Right renal cortex interstitium (tissue), 3 donors: Measurements from ENCODE around the gene C1QTNF12. TPM values are rescaled to one million over a fixed set of nuclear protein-coding genes. Genes with fewer than 3 reads are reported as not detected.
"Not testable (repeated sequence)": the region's sequence is repeated elsewhere in the genome, so short reads cannot be mapped to it uniquely, and the experiment has no call there.

Source experiments
- DNase-seq, 3 donors: peaks; one replicate each; pipeline ENCODE4 v3.0.0-alpha.2; 2013; ENCODE audit warnings: low read depth in 3 of 3, low spot score in 2 of 3
- polyA plus RNA-seq, 3 donors: library from polyadenylated mRNA; unstranded; fragments of 120-200 nt; gene quantifications; one replicate each; pipeline ENCODE4 v1.2.1, GENCODE V29; 2013; ENCODE audit not compliant: insufficient read length in 3 of 3

The C1QTNF12 gene
- polyA plus RNA-seq, 3 donors: 7.0 to 8.6 (median 7.4) TPM

DNA sequence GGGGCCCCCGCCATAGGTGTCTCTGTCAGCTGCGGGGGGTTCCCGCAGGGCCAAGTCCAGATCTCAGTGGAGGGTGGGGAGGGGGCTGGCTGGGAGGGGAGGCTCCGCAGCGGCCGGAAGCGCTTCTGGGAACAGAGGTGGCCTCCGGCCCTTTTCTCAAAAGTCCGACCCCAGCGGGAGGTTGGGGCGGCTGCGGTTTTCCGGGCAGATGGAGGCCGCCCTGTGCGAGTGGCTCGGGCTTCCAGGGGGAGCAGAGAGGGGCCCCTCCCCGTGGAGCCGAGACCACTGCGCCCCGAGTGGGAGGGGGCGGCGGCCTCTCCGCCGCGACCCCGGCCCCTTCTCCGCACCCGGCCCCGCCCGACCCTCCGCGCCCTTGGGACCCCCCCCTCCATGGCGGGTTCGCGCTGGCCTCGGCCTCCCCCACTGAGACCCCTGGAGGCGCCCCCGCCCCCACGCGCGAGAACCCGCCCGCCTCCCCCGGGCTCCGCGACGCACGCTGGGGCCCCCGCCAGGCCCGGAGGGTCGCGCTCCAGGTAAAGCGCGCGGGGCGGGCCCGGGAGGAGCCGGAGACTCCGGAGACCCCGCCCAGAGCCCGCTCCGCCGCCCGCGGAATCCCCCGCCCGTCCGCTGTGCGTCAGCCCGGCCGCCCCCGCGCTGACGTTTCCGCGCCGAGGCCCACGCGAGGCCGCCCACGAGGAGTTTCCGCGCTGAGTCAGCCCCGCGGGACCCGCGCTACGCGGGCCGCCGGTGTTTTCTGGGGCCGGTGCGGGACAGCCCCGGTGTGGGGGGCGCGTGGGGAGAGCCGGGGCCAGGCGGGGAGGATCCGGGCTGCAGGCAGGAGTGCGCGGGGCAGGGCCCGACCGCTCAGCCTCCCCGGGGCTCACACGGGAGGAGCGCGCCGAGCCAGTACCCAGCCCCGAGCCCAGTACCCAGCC lies 45.4 kb downstream of the C1QTNF12 start:
- DNase-seq: no peak

DNA sequence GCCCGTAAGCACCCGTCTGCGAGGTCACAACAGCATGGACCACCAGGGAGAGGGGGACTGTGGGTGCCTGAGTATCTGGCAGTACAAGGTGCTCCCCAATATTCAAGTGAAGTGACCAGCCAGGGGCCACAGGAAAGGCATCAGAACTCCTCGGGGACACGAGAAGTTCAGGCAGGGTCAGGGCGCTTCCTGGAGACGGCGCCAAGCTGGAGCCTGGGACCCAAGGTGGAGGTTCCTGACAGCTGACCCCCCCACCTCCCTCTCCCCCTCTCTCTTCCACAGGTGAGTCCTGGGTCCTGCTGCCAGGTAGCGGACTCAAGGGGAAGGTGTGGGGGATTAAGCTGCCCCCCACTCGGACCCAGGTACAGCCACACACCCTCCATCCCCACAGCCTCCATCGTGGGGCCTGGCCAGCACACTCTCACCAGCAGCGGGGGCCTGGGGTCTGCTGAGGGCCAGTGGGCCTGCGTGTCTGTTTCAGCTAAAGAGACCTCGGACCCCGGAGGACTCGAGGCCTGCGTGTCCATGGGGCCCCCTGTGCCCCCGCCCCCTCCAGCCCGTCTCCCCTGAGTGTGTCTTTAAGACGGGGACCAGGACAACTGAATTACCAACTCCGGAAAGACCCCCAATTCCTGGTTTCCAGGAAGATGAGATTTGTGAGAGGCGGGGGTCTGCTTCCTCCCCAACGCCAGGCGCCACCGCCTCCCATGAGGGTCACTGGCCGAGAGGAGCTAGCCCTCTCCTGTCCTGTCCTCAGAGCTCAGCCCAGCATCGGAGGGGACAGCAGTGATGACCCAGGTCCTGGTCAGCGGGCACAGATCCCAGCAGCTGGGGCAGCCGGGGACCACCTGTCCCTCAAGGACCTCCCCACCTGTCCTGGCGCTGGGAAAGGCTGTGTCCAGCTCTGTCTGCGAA lies 46.3 kb downstream of the C1QTNF12 start:
- no peak for DNase-seq

DNA sequence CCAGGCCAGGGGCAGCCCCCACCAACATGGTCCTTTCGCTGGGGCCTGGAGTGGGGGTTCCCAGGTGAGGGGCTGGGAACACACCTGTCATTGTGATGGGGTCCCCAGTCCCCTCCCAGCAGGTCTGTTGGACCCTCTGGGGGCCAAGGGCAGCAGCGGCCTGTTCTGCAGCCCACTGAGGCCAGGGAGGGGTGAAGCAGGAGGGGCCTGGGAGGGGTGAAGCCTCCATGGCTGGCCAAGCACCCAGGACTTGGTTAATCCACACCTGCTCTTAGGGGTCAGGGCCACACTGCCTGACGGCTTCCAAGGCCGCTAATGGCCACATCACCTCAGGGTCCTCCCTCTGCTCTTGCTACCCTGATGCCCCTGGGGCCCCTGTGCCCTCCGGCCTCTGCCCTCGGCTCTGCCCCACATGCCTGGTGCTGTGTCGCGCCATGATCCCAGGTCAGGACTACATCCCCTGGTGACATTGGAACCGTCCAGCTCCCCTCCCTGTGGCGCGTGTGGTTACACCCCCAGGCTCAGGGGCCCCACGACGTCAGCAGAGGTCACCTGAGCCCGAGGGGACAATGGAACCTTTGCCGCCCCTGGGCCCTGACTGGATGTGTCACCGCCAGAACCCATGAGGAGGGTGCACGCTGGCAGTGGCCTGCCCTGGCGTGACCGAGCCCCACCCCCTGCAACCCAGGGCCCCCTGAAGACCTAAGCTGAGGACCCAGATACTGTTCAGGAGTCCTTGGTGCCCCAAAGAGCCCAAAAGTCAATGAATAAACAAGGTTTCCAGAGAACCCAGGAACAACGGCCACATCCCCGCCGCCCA lies 47.2 kb downstream of the C1QTNF12 start:
- no peak for DNase-seq

DNA sequence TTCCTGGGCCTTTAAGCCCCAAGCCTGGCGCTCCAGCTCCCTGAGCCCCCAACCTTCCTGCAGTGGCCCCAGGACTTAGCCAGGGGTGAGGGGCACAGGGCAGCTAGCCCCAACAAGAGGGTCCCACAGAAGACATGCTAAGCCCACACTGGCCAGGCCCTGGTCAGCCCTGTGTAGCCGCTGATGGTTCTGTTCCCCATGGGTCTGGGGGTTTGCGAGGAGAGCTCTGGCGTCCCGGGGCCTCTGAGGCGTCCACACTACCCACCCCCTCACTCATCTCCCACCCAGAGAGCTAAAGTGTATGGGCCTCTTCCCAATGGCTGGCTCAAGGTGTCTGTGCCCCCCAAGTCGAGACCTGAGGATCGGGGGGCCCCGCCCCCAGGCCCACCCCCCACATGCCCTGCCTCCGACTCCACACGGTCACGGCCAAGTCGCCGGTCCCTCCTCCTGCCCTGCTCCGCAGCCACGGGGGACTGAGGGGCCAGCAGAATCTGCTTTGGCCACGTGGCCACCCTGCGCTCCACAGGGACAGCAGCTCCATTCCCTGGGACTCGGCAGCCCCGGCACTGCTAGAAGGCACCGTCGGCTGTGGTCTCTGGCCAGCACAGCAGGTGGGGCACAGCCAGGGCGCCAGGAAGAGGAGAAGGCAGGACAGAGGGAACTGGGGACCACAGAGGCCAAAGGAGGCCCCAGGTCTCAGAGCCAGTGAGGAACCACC lies 47.9 kb downstream of the C1QTNF12 start:
- DNase-seq: no peak

DNA sequence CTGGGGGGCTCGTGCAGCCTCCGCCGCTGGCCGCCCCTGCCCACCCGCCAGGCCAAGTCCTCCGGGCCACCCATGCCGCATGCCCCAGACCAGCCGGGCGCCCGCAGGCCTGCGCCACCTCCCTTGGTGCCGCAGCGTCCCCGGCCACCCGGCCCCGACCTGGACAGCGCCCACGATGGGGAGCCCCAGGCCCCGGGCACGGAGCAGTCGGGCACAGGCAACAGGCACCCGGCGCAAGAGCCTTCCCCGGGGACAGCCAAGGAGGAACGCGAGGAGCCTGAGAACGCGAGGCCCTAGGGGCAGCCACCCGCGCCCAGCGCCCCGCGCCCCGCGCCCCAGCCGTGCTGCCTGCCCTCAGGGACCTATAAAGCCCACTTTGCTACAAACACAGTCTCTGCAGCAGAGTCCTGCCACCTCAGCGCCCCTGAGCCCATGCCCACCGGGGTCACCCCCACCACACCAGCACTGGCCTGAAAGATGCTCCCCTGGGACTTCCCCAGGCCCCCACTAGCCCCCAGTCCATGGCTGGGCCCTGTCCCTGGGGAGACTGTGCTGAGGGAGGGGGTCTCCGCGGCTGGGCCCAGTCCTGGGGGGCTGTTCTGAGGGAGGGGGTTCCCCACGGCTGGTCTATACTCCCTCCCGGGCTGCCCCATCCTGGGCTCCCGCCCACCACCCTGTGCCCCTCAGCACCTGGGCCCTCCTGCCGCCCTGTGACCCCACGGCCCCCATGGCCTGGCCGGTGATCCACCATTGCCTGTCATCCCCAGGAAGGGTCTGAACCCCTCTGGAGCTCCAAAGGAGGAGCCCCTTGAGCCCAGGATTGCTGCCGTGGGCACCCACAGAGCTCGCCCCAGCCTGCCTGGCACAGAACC lies 48.7 kb downstream of the C1QTNF12 start:
- no peak for DNase-seq

DNA sequence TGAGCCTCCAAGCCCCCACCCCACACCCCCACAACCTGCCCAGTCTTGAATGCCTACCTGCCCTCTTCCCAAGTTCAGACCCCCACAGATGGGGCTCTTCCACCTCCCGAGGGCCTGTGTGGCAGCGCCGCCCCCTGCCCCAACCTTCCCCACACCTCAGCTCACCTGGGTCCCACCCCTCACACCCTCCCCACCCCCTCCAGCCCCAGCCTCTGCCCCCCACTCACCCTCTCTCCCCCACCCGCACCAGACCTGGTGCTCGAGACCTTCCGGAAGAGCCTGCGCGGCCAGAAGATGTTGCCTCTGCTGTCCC lies 49.4 kb downstream of the C1QTNF12 start:
- no peak for DNase-seq

DNA sequence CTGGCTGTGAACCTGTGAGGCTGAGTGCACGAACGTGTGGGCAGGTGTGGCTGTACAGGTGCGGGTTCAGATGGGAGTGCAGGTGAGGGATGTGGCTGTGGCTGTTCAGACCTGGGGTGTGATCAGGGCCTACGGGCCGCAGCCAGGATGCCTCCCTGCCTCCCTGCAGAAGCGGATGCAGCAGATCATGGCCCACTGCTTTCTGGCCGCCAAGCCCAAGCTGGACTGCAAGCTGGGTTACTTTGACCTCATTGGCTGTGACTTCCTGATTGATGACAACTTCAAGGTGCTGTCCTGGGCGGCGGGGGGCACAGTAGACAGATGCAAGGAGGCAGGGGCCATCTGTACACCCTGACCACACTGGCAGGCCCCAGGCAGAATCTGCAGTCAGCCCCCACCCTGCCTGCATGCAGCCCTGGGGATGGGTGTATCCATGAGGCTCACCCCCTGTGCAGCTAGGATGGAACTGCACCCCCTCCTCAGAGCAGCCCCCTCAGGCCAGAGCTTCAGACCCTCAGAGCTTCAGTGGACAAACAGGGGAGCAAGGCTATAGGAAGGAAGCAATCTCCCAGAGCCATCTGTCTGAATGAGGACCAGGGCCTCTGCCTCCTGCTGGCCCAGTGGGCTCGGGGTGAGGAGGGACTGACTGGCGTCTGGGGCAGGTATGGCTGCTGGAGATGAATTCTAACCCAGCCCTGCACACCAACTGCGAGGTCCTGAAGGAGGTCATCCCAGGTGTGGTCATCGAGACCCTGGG lies 49.9 kb downstream of the C1QTNF12 start:
- no peak for DNase-seq

DNA sequence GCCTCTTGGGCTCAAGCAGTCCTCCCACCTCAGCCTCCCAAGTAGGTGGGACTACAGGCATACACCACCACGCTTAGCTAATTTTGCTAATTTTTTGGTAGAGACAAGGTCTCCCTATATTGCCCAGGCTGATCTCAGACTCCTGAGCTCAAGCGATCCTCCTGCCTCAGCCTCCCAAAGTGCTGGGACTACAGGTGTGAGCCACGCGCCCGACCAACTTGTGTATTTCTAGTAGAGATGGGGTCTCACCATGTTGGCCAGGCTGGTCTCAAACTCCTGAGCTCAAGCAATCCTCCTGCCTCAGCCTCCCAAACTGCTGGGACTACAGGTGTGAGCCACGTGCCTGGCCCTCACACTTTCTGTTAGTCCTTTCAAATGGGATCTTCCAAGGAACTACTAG lies 50.8 kb downstream of the C1QTNF12 start:
- DNase-seq: not testable (repeated sequence)

DNA sequence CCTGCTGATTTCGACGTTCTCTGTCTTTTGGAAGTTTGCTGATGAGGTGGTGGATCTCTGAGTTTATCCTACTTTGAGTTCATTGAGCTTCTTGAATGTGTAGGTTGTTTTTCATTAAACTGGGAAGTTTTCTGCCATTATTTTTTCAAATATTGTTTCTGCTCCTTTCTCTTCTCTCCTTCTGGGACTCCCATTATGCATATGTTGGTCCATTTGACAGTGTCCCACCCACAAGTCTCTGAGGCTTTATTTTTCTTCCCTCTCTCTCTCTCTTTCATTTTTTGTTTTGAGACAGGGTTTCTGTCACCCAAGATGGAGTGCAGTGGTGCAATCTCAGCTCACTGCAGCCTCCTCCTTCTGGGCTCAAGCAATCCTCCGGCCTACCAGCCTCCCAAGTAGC lies 51.8 kb downstream of the C1QTNF12 start:
- no peak for DNase-seq

Other genes with a start within 250 kb of the C1QTNF12 start
- 10 to 100 TPM; 13.6 to 17.3 (median 16.1) TPM for gene HES4, start 246.6 kb downstream of the C1QTNF12 start, polyA plus RNA-seq
- 10 to 100 TPM in 2 of 3 donors, 1 to 10 TPM in 1; 9.4 to 15.0 (median 10.7) TPM for gene ISG15, start 233.2 kb downstream of the C1QTNF12 start, polyA plus RNA-seq
- 100 to 1,000 TPM; 178 to 219 (median 182) TPM for gene AGRN, start 226.6 kb downstream of the C1QTNF12 start, polyA plus RNA-seq
- gene RNF223, start 172.4 kb downstream of the C1QTNF12 start, polyA plus RNA-seq: under 1 TPM in 2 of 3 donors, not detected in 1; 0.29 to 0.40 TPM
- gene C1orf159, start 130.6 kb downstream of the C1QTNF12 start, polyA plus RNA-seq: 1 to 10 TPM; 5.3 to 7.0 (median 6.3) TPM
- gene TTLL10, start 72.8 kb downstream of the C1QTNF12 start, polyA plus RNA-seq: under 1 TPM; 0.29 to 0.71 (median 0.58) TPM
- gene TNFRSF18, start 40.1 kb downstream of the C1QTNF12 start, polyA plus RNA-seq: under 1 TPM in 2 of 3 donors, not detected in 1; 0.33 to 0.68 TPM
- 1 to 10 TPM in 1 of 3 donors, under 1 TPM in 2; 0.74 to 1.9 (median 0.93) TPM for gene TNFRSF4, start 32.6 kb downstream of the C1QTNF12 start, polyA plus RNA-seq
- gene SDF4, start 14.7 kb downstream of the C1QTNF12 start, polyA plus RNA-seq: 100 to 1,000 TPM; 109 to 126 (median 123) TPM
- gene B3GALT6, start 14.5 kb downstream of the C1QTNF12 start, polyA plus RNA-seq: 10 to 100 TPM; 15.2 to 18.8 (median 18.4) TPM
- 10 to 100 TPM; 40.5 to 42.7 (median 42.1) TPM for gene UBE2J2, start 27.1 kb upstream of the C1QTNF12 start, polyA plus RNA-seq
- gene SCNN1D, start 33.7 kb upstream of the C1QTNF12 start, polyA plus RNA-seq: 1 to 10 TPM; 2.1 to 2.6 (median 2.4) TPM
- 10 to 100 TPM; 15.1 to 18.0 (median 16.1) TPM for gene ACAP3, start 61.2 kb upstream of the C1QTNF12 start, polyA plus RNA-seq
- gene PUSL1, start 61.9 kb upstream of the C1QTNF12 start, polyA plus RNA-seq: 1 to 10 TPM; 5.4 to 6.3 (median 5.8) TPM
- gene INTS11, start 77.9 kb upstream of the C1QTNF12 start, polyA plus RNA-seq: 10 to 100 TPM; 85.7 to 89.1 (median 87.4) TPM
- gene CPTP, start 78.1 kb upstream of the C1QTNF12 start, polyA plus RNA-seq: 10 to 100 TPM in 2 of 3 donors, 1 to 10 TPM in 1; 9.1 to 12.9 (median 10.1) TPM
- gene TAS1R3, start 84.6 kb upstream of the C1QTNF12 start, polyA plus RNA-seq: under 1 TPM; 0.21 to 0.29 (median 0.24) TPM
- 10 to 100 TPM; 21.5 to 27.5 (median 24.5) TPM for gene DVL1, start 102.7 kb upstream of the C1QTNF12 start, polyA plus RNA-seq
- gene MXRA8, start 111.8 kb upstream of the C1QTNF12 start, polyA plus RNA-seq: 100 to 1,000 TPM; 145 to 157 (median 156) TPM
- gene AURKAIP1, start 128.5 kb upstream of the C1QTNF12 start, polyA plus RNA-seq: 10 to 100 TPM; 51.9 to 65.7 (median 55.1) TPM
- gene CCNL2, start 152.6 kb upstream of the C1QTNF12 start, polyA plus RNA-seq: 100 to 1,000 TPM; 183 to 230 (median 206) TPM
- gene MRPL20, start 160.6 kb upstream of the C1QTNF12 start, polyA plus RNA-seq: 100 to 1,000 TPM; 107 to 136 (median 117) TPM
- 10 to 100 TPM in 1 of 3 donors, 1 to 10 TPM in 2; 5.0 to 19.7 (median 7.1) TPM for gene ANKRD65, start 174.6 kb upstream of the C1QTNF12 start, polyA plus RNA-seq
- gene VWA1, start 189.0 kb upstream of the C1QTNF12 start, polyA plus RNA-seq: 10 to 100 TPM; 39.8 to 52.7 (median 48.0) TPM
- 1 to 10 TPM; 1.4 to 3.1 (median 2.0) TPM for gene ATAD3C, start 203.0 kb upstream of the C1QTNF12 start, polyA plus RNA-seq
- 1 to 10 TPM; 8.1 to 9.8 (median 8.8) TPM for gene ATAD3B, start 225.0 kb upstream of the C1QTNF12 start, polyA plus RNA-seq